Ishikawa (cell line): ENCODE data around the gene SIRPB1.

ENCODE experiments used
- CEBPB ChIP-seq: IDR thresholded peaks from 2 replicates; pipeline ENCODE4 v1.6.1; 2012
- CREB1 ChIP-seq: IDR thresholded peaks from 2 replicates; pipeline ENCODE4 v1.6.1; 2012; ENCODE audit warnings: low read depth
- EGR1 ChIP-seq: IDR thresholded peaks from 2 replicates; pipeline ENCODE4 v1.6.1; 2012
- EP300 ChIP-seq: IDR thresholded peaks from 2 replicates; pipeline ENCODE4 v1.6.1; 2012; ENCODE audit warnings: borderline replicate concordance
- FOXM1 ChIP-seq: IDR thresholded peaks from 2 replicates; pipeline ENCODE4 v1.6.1; 2012; ENCODE audit warnings: low read depth, borderline replicate concordance
- NFIC ChIP-seq: IDR thresholded peaks from 2 replicates; pipeline ENCODE4 v1.6.1; 2012
- RAD21 ChIP-seq: IDR thresholded peaks from 2 replicates; pipeline ENCODE4 v1.6.1; 2012; ENCODE audit warnings: low read depth
- REST ChIP-seq: IDR thresholded peaks from 2 replicates; pipeline ENCODE4 v1.6.1; 2012; ENCODE audit warnings: low read depth, mild to moderate bottlenecking
- TAF1 ChIP-seq: IDR thresholded peaks from 2 replicates; pipeline ENCODE4 v1.6.1; 2012; ENCODE audit warnings: low read depth, mild to moderate bottlenecking
- TCF12 ChIP-seq: IDR thresholded peaks from 2 replicates; pipeline ENCODE4 v1.6.1; 2012; ENCODE audit warnings: low read depth
- TEAD4 ChIP-seq: IDR thresholded peaks from 2 replicates; pipeline ENCODE4 v1.6.1; 2012
- USF1 ChIP-seq: IDR thresholded peaks from 2 replicates; pipeline ENCODE4 v1.6.1; 2012
- YY1 ChIP-seq: IDR thresholded peaks from 2 replicates; pipeline ENCODE4 v1.6.1; 2012; ENCODE audit warnings: low read depth
- ZBTB7A ChIP-seq: IDR thresholded peaks from 2 replicates; pipeline ENCODE4 v1.6.1; 2012; ENCODE audit warnings: low read depth
- TF ChIP-seq, protein P1 (sequence below): IDR thresholded peaks from 2 replicates; pipeline ENCODE4 v1.6.1; 2012

Gene SIRPB1

GRCh38 chr20:1651268-1652058 is 31.7 kb upstream of the SIRPB1 start:
- TF ChIP-seq USF1 (no peak), CREB1 (no peak), ZBTB7A (no peak), RAD21 (no peak), TEAD4 (no peak), YY1 (no peak), EP300 (no peak), FOXM1 (no peak), CEBPB (no peak), REST (no peak), NFIC (no peak), EGR1 (no peak)

- TF ChIP-seq CREB1 (no peak), EP300 (no peak), REST (no peak), TEAD4 (no peak), USF1 (no peak), YY1 (no peak), ZBTB7A (no peak), TAF1 (no peak), FOXM1 (no peak), NFIC (no peak), RAD21 (no peak), TCF12 (no peak), CEBPB (no peak), EGR1 (no peak)
- TF ChIP-seq, protein P1, sequence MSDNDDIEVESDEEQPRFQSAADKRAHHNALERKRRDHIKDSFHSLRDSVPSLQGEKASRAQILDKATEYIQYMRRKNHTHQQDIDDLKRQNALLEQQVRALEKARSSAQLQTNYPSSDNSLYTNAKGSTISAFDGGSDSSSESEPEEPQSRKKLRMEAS, result no peak
Observed at GRCh38 chr20:1648101-1648500, 28.3 kb upstream of the SIRPB1 start.

GRCh38 chr20:1646975-1647431 is 27.2 kb upstream of the SIRPB1 start:
- TF ChIP-seq TEAD4 (no peak), YY1 (no peak), EP300 (no peak), ZBTB7A (no peak)
- TF ChIP-seq, protein P1, result no peak

DNA sequence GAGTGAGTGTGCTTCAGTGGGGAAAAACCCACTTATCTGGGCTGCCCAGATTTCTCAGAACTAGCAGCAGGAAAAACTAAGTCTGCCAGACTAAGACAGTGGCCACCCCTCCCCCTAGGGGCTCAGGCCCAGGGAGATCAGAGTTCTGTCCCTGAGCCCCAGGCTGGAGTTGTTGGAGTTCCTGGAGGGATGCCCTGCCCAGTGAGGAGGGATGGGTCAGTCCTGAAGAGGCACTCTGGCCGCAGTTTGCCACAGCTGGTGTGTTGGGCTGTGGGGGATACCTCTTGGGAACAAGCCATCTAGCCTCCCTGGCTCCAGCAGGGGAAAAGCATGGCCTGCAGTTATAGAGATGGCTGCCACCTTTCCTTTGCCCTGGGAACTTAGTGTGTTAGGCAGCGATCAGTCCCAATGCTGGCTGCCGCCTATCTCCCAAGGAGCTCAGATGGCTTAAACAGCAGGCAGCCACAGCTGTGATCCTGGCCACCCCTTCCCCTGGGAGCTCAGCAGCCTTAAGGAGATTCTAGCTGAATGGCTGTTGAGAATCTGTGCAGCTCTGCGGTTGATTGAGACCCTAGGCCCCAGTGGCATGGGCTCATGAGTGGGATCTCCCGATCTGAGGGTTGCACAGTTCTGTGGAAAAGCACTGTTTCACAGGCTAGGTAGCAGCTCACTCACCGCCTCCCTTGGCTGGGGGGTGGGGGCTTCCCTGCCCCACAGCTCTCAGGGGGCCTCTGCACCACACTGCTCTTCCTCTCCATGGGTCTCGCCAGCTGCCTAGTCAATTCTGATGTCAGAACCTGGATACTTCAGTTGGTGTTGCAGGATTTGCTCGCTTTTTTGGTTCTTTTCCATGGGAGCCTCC is 24.5 kb upstream of the SIRPB1 start:
- TF ChIP-seq EP300 (no peak), RAD21 (no peak), NFIC (no peak), FOXM1 (no peak), TCF12 (no peak)

DNA sequence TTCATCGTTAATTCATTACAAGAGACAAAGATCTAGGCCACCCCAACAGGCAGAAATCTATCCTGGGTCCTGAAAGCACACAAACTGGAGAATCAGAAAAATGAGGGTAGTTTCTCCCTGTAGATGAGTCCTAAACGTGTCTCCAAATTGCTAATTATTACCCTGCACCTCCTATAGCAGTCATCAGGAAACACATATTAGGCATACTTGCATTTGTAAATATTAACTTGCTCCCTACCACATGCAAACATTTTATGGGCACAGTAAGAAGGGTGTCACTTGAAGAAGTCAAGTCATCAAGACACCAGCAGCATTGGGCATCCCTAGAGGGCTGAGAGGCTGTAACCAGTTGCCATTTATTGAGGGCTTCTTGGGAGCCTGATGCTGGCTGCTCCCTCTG is 17.9 kb upstream of the SIRPB1 start:
- no peak for TF ChIP-seq CREB1
- no peak for TF ChIP-seq EGR1
- TF ChIP-seq USF1, result no peak
- TF ChIP-seq ZBTB7A, result no peak
- TF ChIP-seq EP300, result no peak
- TF ChIP-seq REST, result no peak
- no peak for TF ChIP-seq YY1
- no peak for TF ChIP-seq TAF1
- no peak for TF ChIP-seq RAD21
- TF ChIP-seq TEAD4, result no peak
- no peak for TF ChIP-seq TCF12
- no peak for TF ChIP-seq NFIC
- TF ChIP-seq CEBPB, result no peak
- TF ChIP-seq, protein P1, result no peak
- TF ChIP-seq FOXM1, result no peak
